Stomach (tissue), 9 donors: ENCODE data around the gene CMTM1. TPM values are rescaled to one million over a fixed set of nuclear protein-coding genes. Genes with fewer than 3 reads are reported as not detected.
A peak's percentile ranks its signal among the peaks of the same experiment; 100 is the strongest.

Experiments used
- DNase-seq, 2 donors: peaks; one replicate each; pipeline versions ENCODE4 v3.0.0 to v3.0.0-alpha.2; 2013 to 2019
- H3K27ac ChIP-seq, 5 donors: fragments of 200-600 bp in 4 of 5; sonication (generic) in 4 of 5; one replicate each; pipeline ENCODE4 v1.5.1; 2013 to 2019; ENCODE audit warnings: mild to moderate bottlenecking in 1 of 5, moderate library complexity in 1 of 5
- H3K27me3 ChIP-seq, 3 donors: fragments of 200-600 bp; sonication (generic); one replicate each; pipeline ENCODE4 v1.5.1; 2017 to 2019; ENCODE audit warnings: mixed run types in 1 of 3
- H3K36me3 ChIP-seq, 4 donors: fragments of 200-600 bp; sonication (generic); 1 replicate in 3 of 4; 2 replicates in 1 of 4; pipeline ENCODE4 v1.5.1; 2016 to 2019
- H3K4me1 ChIP-seq, 4 donors: fragments of 200-600 bp; sonication (generic); one replicate each; pipeline ENCODE4 v1.5.1; 2016 to 2019
- H3K4me3 ChIP-seq, 4 donors: fragments of 200-600 bp; sonication (generic) in 3 of 4; one replicate each; pipeline ENCODE4 v1.5.1; 2016 to 2019; ENCODE audit warnings: mild to moderate bottlenecking in 1 of 4
- H3K9me3 ChIP-seq, 4 donors: fragments of 200-600 bp; sonication (generic); one replicate each; pipeline ENCODE4 v1.5.1; 2016 to 2019
- EP300 ChIP-seq: sonication (generic); formaldehyde crosslinking; IDR thresholded peaks from one replicate; pipeline ENCODE4 v1.6.1; 2017; ENCODE audit warnings: antibody characterized with exemption
- POLR2A ChIP-seq, 4 donors: fragments of 450-650 bp; IDR thresholded peaks; one replicate each; pipeline ENCODE4 v1.6.1; 2016; ENCODE audit warnings: antibody characterized with exemption in 4 of 4, control low read depth in 2 of 4, mild to moderate bottlenecking in 1 of 4, moderate library complexity in 1 of 4
- POLR2AphosphoS5 ChIP-seq, 3 donors: sonication (generic); formaldehyde crosslinking; IDR thresholded peaks; one replicate each; pipeline ENCODE4 v1.6.1; 2016; ENCODE audit warnings: antibody characterized with exemption in 3 of 3
- WGBS, 5 donors: extraction: QIAGEN DNeasy Blood & Tissue Kit in 3 of 5; methylation state at CpG; one replicate each; pipeline versions ENCODE4 v1.1.5 to v1.1.7; 2013 to 2018; 5-methylcytosine and 5-hydroxymethylcytosine counted together
- intact Hi-C: fragments of 100-400 bp; cut with DNase I; formaldehyde crosslinking; loops from one replicate; pipeline ENCODE4 v1.15.1; 2023; ENCODE audit warnings: low total_unique reads
- polyA plus RNA-seq, 3 donors: library from polyadenylated mRNA; stranded (reverse); fragments of 200-250 nt; gene quantifications; one replicate each; pipeline ENCODE4 v1.2.3, GENCODE V29; 2013
- total RNA-seq, 5 donors: library from RNA; depleted of rRNA; stranded (reverse); fragments of >200 nt; gene quantifications; one replicate each; pipeline versions ENCODE4 v1.1.0 to v1.2.3, GENCODE V29; 2014 to 2016
- TF ChIP-seq, protein P1 (sequence below), 7 experiments: fragments of 450-650 bp in 4 of 7; fragments of 200-600 bp in 3 of 7; sonication (generic) in 3 of 7; IDR thresholded peaks; one replicate each; pipeline ENCODE4 v1.5.1; 2016 to 2019; ENCODE audit warnings: antibody characterized with exemption in 7 of 7, control low read depth in 2 of 7, mild to moderate bottlenecking in 1 of 7
- donor health status: healthy with polysubstance abuse.
- donor health status: Bipolar disorder and iron deficiency.
- donor health status: healthy.

The CMTM1 gene
- total and polyA plus RNA-seq, 8 donors, result 0.28 TPM; not detected in 7

DNA sequence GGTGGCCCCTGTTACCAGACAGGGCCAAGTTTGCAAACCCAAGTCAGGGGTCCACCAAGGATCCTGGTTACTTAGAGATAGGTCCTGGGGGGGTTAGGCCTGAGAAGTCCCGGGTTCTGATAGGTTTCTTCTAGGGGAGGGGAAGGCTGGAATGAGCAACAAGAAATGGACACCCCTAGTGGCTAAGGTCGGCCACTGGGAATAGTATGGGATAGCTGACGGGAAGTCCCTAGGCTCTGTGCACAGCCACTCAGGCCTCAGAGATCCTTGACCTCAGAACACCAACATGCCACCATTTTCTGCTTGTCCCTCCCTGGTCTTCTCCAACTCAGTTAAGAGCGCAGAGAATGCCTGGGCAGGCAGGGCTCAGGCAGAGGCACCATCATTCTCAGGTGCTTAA lies 29.7 kb upstream of the CMTM1 start:
- TF ChIP-seq, protein P1, sequence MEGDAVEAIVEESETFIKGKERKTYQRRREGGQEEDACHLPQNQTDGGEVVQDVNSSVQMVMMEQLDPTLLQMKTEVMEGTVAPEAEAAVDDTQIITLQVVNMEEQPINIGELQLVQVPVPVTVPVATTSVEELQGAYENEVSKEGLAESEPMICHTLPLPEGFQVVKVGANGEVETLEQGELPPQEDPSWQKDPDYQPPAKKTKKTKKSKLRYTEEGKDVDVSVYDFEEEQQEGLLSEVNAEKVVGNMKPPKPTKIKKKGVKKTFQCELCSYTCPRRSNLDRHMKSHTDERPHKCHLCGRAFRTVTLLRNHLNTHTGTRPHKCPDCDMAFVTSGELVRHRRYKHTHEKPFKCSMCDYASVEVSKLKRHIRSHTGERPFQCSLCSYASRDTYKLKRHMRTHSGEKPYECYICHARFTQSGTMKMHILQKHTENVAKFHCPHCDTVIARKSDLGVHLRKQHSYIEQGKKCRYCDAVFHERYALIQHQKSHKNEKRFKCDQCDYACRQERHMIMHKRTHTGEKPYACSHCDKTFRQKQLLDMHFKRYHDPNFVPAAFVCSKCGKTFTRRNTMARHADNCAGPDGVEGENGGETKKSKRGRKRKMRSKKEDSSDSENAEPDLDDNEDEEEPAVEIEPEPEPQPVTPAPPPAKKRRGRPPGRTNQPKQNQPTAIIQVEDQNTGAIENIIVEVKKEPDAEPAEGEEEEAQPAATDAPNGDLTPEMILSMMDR (IDR thresholded peaks at IDR 0.05), result no peak
- TF ChIP-seq EP300, result no peak
- TF ChIP-seq POLR2A (IDR thresholded peaks at IDR 0.05), result no peak
- no peak for TF ChIP-seq POLR2AphosphoS5 (IDR thresholded peaks at IDR 0.05)

DNA sequence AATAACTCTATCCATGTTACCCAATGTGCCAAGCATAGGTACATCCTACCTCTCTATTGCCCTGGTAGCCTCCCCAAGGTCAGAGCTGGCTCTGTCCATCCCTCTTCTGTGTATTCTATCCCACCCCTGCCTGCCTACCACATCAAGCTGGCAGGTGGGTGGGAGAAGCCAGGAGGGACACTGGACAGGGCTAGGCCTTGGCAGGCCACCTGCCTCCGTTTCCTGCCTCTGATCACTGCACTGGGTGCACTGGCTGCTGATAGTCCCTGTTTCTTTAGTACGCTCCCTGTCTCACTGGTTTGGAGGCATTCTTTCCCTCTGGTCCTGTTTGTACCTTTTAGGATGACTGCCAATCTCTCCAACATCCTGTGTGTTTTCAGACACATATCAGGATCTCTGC lies 29.0 kb upstream of the CMTM1 start:
- Histone ChIP-seq H3K4me3 (no peak overlapping the region), H3K27ac (no peak overlapping the region), H3K27me3 (no peaks in the 10 kb centered on the region), H3K9me3 (no peaks in the 10 kb centered on the region), H3K36me3 (peaks cover 11 to 97% (median 90%) of the 10 kb centered on the region in 4 donors), H3K4me1 (no peaks in the 10 kb centered on the region)
- DNase-seq, result no peak
- TF ChIP-seq POLR2A (IDR thresholded peaks at IDR 0.05), result no peak
- TF ChIP-seq POLR2AphosphoS5 (IDR thresholded peaks at IDR 0.05), result no peak
- no peak for TF ChIP-seq EP300
- TF ChIP-seq, protein P1 (IDR thresholded peaks at IDR 0.05), result no peak
- intact Hi-C loops, result no loop called here
- WGBS, 5 donors, result 82 to 90% (median 88%) methylated on average over 2 of the region's 2 CpGs

More for the DNA sequence above, 29.7 kb upstream of the CMTM1 start:
- Histone ChIP-seq H3K36me3 (peaks cover 13 to 98% (median 91%) of the 10 kb centered on the region in 4 donors), H3K27me3 (no peaks in the 10 kb centered on the region), H3K4me1 (no peaks in the 10 kb centered on the region), H3K27ac (no peak overlapping the region), H3K9me3 (no peaks in the 10 kb centered on the region), H3K4me3 (no peak overlapping the region)
- intact Hi-C loops, result no loop called here
- WGBS, 5 donors, result 84 to 98% (median 89%) methylated on average over 3 to 4 of the region's 4 CpGs
- DNase-seq, result no peak

DNA sequence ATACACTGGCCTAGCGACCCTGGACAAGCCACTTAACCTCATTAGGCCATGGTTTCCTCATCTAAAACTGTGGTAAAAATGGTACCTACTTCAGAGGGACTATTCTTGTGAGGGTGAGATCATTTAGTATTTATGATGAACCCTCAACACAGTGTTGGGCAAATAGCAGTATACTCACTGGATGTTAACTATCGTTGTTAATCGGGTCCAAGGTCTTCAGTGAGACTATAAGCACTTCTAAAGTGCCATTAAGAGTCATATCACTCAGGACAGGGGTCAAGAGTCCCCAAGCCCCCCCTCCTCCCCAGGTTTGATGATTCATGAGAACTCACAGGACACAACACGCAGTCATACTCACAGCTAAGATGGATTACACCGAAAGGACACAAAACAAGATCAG lies 27.3 kb upstream of the CMTM1 start:
- intact Hi-C loops, result no loop called here
- TF ChIP-seq POLR2A (IDR thresholded peaks at IDR 0.05) (no peak), POLR2AphosphoS5 (IDR thresholded peaks at IDR 0.05) (no peak), EP300 (no peak)
- TF ChIP-seq, protein P1 (IDR thresholded peaks at IDR 0.05), result no peak
- Histone ChIP-seq H3K27me3 (no peaks in the 10 kb centered on the region), H3K36me3 (peaks cover 11 to 97% (median 87%) of the 10 kb centered on the region in 4 donors), H3K27ac (no peak overlapping the region), H3K9me3 (no peaks in the 10 kb centered on the region), H3K4me3 (no peak overlapping the region), H3K4me1 (no peaks in the 10 kb centered on the region)
- DNase-seq, result no peak
- 83 to 99% (median 94%) methylated on average over 5 of the region's 5 CpGs for WGBS, 5 donors

DNA sequence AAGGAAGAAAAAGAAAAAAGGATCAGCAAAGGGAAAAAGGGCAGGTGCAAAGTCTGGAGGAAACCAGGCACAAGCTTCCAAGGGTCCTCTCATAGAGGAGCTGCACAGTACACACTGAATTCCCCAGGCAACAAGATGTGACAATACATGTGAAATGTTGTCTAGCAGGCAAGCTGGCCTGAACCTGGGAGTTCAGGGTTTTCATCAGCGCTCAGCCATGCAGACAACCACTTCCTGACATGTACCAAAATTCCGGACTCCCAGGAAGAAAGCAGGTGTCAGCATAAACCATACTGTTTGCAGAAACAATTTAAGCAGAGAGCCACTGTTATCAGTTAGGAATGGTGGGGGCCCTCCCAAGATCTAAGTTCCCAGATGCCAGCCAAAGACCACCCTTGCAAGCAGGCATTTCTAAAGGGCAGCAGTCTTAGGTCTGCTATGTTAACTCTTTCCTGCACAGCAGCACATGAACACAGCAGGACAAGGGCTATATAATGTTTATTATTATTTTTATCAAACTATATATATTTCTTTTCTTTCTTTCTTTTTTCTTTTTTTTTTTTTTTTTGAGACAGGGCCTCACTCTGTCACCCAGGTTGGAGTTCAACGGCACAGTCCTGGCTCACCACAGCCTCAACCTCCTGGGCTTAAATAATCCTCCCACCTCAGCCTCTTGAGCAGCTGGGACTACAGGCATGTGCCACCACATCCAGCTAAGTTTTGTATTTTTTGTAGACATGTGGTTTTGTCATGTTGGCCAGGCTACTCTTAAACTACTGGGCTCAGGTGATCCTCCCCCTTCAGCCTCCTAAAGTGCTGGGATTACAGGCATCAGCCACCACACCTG lies 26.4 kb upstream of the CMTM1 start:
- 42 to 83% (median 74%) methylated on average over 3 of the region's 3 CpGs for WGBS, 5 donors
- H3K9me3 ChIP-seq, result no peaks in the 10 kb centered on the region
- intact Hi-C loops, result no loop called here
- TF ChIP-seq, protein P1 (IDR thresholded peaks at IDR 0.05), result no peak
- TF ChIP-seq EP300, result no peak
- TF ChIP-seq POLR2AphosphoS5 (IDR thresholded peaks at IDR 0.05), result no peak
- no peak for TF ChIP-seq POLR2A (IDR thresholded peaks at IDR 0.05)
- H3K4me3 ChIP-seq, result no peak overlapping the region
- peaks cover 11 to 97% (median 87%) of the 10 kb centered on the region in 4 donors for H3K36me3 ChIP-seq
- H3K4me1 ChIP-seq, result peaks cover 0 to 4% (median 0%) of the 10 kb centered on the region in 4 donors
- peak in 1 of 2 donors; percentile 47 for DNase-seq
- H3K27me3 ChIP-seq, result no peaks in the 10 kb centered on the region
- H3K27ac ChIP-seq, result no peak overlapping the region
